Type B pancreatic cell (in vitro differentiated cells): ENCODE results near the gene CAMK1D. TPM values are rescaled to one million over a fixed set of nuclear protein-coding genes. Genes with fewer than 3 reads are reported as not detected.

Experiments
- DNase-seq: peaks from one replicate; pipeline ENCODE4 v3.0.0; 2021; ENCODE audit warnings: mixed read lengths; ENCODE audit not compliant: unreplicated experiment; ENCODE audit errors: extremely low spot score
- H3K27ac Mint-ChIP-seq: 2 replicates; pipeline ENCODE4 v1.8.0; 2021; ENCODE audit warnings: mild to moderate bottlenecking, mixed read lengths
- H3K27me3 Mint-ChIP-seq: 2 replicates; pipeline ENCODE4 v1.8.0; 2021; ENCODE audit warnings: mixed read lengths
- H3K36me3 Mint-ChIP-seq: 2 replicates; pipeline ENCODE4 v1.8.0; 2021; ENCODE audit warnings: mixed read lengths
- H3K4me1 Mint-ChIP-seq: one replicate; pipeline ENCODE4 v1.8.0; 2021; ENCODE audit warnings: mixed read lengths; ENCODE audit not compliant: unreplicated experiment
- H3K4me3 Mint-ChIP-seq: 2 replicates; pipeline ENCODE4 v1.8.0; 2021; ENCODE audit warnings: mild to moderate bottlenecking, mixed read lengths
- H3K9me3 Mint-ChIP-seq: 2 replicates; pipeline ENCODE4 v1.8.0; 2021; ENCODE audit warnings: mixed read lengths
- CTCF ChIP-seq: fragments of 200-600 bp; sonication (generic); conservative IDR thresholded peaks from 2 replicates; pipeline ENCODE4 v1.5.0; 2021; ENCODE audit warnings: antibody characterized with exemption, mild to moderate bottlenecking
- microRNA-seq: library from miRNA; unstranded; fragments of <30 nt; microRNA quantifications from one replicate; pipeline ENCODE4, GENCODE V29; 2020
- total RNA-seq: library from RNA; stranded (reverse); gene quantifications from 2 replicates; pipeline ENCODE4 v1.2.1, GENCODE V29; 2021; ENCODE audit warnings: low replicate concordance

Gene CAMK1D
- total RNA-seq, 1 donor from 2014 or later = 12.2 TPM

DNA sequence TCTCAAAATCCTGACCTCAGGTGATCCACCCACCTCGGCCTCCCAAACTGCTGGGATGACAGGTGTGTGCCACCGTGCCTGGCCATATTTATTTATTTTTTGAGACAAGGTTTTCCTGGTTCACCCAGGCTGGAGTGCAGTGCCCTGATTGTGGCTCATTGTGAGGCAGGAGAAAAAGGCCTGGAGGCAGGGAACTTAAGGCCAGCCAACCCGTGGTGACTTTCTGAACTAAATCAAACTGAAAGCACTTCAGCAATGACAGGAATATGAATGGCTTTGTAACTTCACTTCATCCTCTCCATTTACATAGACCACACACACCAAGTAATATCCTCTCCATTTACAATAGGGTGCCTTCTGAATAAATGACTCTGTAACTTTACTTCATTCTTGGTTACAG lies 527.8 kb downstream of the CAMK1D start:
- H3K36me3 Mint-ChIP-seq = no peaks in the 10 kb centered on the region
- no peak for TF ChIP-seq CTCF
- H3K9me3 Mint-ChIP-seq = peaks cover 6% of the 10 kb centered on the region
- no peak for DNase-seq
- H3K27ac Mint-ChIP-seq = no peak overlapping the region
- no peak overlapping the region for H3K4me3 Mint-ChIP-seq
- peaks cover 4% of the 10 kb centered on the region for H3K27me3 Mint-ChIP-seq
- no peaks in the 10 kb centered on the region for H3K4me1 Mint-ChIP-seq

DNA sequence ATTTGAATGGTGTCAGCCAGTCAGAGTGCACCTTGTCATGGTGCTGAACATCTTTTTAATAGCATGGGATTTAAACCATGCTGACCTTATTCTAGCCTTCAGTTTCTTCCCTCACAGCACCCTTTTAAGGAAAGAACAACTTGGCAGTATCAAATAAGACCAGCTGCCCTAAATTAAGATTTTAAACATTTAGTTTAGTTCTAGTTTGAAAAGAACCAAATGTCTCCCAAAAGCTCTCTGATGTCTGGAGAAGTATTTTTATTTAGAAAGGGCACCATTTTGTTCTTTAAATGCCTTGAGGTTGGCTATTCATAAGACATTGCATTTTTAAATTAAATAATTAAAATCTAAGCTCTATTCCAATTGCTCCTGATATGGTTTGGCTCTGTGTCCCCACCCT lies 531.1 kb downstream of the CAMK1D start:
- H3K36me3 Mint-ChIP-seq = no peaks in the 10 kb centered on the region
- H3K4me3 Mint-ChIP-seq = no peak overlapping the region
- no peak for DNase-seq
- peaks cover 16% of the 10 kb centered on the region for H3K9me3 Mint-ChIP-seq
- H3K27ac Mint-ChIP-seq = no peak overlapping the region
- peaks cover 3% of the 10 kb centered on the region for H3K27me3 Mint-ChIP-seq
- TF ChIP-seq CTCF = no peak
- H3K4me1 Mint-ChIP-seq = no peaks in the 10 kb centered on the region

GRCh38 chr10:12884851-12885250 lies 535.5 kb downstream of the CAMK1D start:
- TF ChIP-seq CTCF = no peak
- Mint-ChIP-seq H3K4me3 (no peak overlapping the region), H3K9me3 (peaks cover 10% of the 10 kb centered on the region), H3K4me1 (no peaks in the 10 kb centered on the region), H3K27me3 (peaks cover 8% of the 10 kb centered on the region), H3K36me3 (peaks cover 4% of the 10 kb centered on the region), H3K27ac (no peak overlapping the region)
- no peak for DNase-seq

Small RNAs within 50 kb of the gene (microRNA-seq; reads per million reads assigned to microRNA genes)
- gene MIR4480 (1.1 reads per million), gene MIR4481 (not detected), gene MIR548Q (not detected)

Other genes starting within 250 kb of the CAMK1D start
- gene SEC61A2, start 219.9 kb upstream of the CAMK1D start, total RNA-seq = 10.0 and 26.3 TPM in 2 replicates
- 52.7 and 67.7 TPM in 2 replicates for gene NUDT5, start 153.7 kb upstream of the CAMK1D start, total RNA-seq
- 66.3 and 81.5 TPM in 2 replicates for gene CDC123, start 153.4 kb upstream of the CAMK1D start, total RNA-seq